ENCODE data around the gene C18orf32. TPM values are rescaled to one million over a fixed set of nuclear protein-coding genes. Genes with fewer than 3 reads are reported as not detected.

Gene C18orf32
- 10.4 and 10.6 TPM in 2 replicates for total RNA-seq

DNA sequence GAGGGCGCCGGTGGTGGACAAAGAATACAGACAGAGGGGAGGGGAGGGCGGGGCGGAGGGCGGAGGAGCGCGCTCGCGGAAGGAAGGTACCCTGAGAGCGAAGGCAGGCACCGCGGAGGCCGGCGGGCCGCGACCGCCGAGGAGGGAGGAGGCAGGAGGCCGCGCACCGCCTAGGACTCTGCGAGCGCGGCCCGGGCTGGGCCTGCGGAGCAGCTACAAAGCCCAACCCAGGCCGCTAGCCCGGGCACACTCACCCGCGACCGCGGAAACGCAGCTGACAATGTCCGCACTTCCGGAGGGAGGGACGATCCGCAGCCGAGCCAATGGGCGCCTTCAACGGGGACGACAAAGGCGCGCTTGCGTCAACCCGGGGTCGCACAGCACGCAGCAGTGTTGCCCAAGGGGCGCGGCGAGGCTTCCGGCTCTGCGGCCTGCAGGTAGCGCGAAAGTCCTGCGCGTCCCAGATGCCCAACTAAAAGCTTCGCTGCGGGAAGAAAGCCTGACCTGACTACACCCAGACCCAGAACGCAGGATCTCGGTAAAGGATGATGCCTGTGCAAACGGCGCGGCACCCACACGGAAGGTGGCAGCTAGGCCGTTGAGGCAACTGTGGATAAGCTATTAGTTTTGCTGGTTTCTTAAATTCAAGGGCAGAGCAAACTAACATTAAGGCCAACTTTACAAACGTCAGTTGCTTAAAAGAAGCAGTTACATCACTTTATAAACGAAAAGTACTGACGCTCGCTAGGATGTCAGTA, at the start of gene C18orf32:
C18orf32 (minus strand) TSS at position 282 of the 758 bp plus-strand sequence. CDS start 3,486 bp downstream, outside the sequence.

DNA sequence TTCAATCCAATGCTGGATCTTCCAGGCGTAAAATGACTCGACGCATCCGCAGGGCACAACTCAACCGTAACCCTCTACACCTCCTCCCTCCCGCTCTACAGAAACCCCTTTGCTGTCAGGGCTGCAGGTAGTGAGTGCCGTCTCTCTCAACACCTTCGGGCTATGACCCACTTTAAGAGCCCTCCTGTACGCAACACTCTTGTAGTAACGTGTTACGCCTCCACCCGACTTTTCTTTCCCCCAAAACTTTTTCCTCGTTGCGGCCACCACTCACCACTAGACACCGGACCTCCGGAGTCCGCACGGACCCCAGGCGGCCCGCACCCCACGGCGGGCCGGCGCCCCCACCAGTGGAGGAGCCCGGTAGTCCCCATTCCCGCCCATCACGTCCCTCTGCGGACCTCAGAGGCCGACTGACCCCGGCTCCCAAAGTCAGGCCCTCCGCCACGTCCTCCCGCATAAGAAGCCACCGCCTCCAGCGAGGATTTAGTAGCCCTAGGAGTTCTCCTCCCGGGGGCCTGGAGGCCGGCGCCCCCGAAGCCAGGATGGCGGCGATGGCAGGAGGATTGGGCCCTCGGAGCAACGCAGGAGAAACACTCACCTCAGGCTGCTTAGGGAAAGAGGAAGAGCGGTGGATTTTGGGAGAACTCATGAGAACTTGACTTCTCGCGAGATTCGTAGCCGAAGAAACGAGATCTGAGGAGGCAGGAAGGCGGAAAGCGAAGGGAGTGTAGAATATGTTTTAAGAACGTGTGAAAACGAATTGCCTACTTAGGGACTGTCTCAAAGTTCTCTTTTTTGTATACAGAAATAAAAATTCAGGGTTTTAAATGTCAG, 5.0 kb upstream of the C18orf32 start, which contains the start of gene RPL17:
RPL17 (minus strand) TSS at position 609 of the 837 bp plus-strand sequence.

Other genes with a start within 250 kb of the C18orf32 start
- gene DYM, start 26.6 kb downstream of the C18orf32 start, total RNA-seq = 22.9 and 34.8 TPM in 2 replicates
- gene RPL17, start 5.2 kb upstream of the C18orf32 start, total RNA-seq = 2,128 and 2,477 TPM in 2 replicates
- 0.40 and 2.4 TPM in 2 replicates for gene LIPG, start 74.8 kb upstream of the C18orf32 start, total RNA-seq